ENCODE data around the gene NPAS1.

The NPAS1 gene

GRCh38 chr19:47020992-47021496 lies 1.4 kb downstream of the NPAS1 start:
- DNase-seq (ENCODE audit: low read depth), result no peak

DNA sequence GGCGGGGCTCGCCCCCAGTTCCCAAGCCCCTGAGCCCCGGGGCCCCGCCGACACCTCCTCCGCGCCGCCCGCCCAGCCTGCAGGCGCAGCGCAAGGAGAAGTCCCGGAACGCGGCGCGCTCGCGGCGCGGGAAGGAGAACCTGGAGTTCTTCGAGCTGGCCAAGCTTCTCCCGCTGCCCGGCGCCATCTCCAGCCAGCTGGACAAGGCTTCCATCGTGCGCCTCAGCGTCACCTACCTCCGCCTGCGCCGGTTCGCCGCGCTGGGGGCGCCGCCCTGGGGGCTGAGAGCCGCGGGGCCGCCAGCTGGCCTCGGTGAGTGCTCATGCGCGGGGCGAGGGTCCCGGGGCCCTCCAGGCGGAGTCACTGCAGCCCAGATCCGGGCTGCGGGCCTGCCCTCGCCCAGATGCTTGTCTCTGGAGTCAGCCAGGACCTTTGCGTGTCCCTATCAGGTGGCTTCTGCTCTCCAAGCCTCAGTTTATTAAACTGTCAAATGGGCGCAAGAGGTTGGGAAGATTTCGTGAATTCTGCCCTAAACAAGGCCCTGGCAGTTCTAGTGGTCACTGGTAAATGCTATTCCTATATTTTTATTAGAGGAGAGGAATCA lies 2.0 kb downstream of the NPAS1 start:
- no peak for DNase-seq (ENCODE audit: low read depth)

GRCh38 chr19:47022140-47022536 lies 2.5 kb downstream of the NPAS1 start:
- no peak for DNase-seq (ENCODE audit: low read depth)

GRCh38 chr19:47022541-47023447 lies 3.2 kb downstream of the NPAS1 start:
- DNase-seq (ENCODE audit: low read depth), result no peak

GRCh38 chr19:47023448-47023794 lies 3.8 kb downstream of the NPAS1 start:
- DNase-seq (ENCODE audit: low read depth), result no peak

DNA sequence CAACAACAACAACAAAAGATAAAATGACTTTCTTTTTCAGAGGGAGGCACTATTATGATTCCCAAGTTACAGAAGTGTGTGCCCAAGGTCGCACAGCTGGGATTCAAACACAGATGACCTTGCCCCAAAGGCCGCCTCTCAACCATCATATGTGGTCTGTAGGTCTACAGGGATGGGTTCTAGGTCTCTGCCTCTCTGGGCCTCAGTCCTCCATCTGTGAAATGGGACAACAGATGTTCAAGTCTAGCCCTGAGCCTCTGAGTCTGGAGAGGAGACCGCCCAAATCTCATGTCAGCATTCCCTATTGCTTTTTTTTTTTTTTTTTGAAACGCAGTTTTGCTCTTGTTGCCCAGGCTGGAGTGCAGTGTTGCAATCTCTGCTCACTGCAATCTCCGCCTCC lies 4.9 kb downstream of the NPAS1 start:
- no peak for DNase-seq (ENCODE audit: low read depth)

GRCh38 chr19:47026156-47026555 lies 6.5 kb downstream of the NPAS1 start:
- DNase-seq (ENCODE audit: low read depth), result no peak

DNA sequence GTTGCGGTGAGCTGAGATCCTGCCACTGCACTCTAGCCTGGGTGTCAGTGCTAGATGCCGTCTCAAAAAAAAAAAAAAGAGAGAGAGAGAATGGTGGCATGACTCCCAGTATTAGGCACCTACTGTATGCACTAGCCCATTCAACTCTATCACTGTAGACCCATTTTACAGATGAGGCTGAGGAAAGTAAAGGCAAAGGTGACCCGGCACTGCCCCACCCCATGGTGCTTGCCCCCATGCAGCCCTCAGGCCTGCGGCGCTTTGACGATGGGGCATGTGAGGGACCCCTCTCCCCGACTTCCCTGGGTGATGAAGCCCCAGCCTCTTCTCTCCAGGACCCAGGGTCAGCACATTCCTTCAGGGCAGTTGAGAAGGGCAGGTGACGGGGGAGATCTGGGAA lies 7.3 kb downstream of the NPAS1 start:
- no peak for DNase-seq (ENCODE audit: low read depth)

DNA sequence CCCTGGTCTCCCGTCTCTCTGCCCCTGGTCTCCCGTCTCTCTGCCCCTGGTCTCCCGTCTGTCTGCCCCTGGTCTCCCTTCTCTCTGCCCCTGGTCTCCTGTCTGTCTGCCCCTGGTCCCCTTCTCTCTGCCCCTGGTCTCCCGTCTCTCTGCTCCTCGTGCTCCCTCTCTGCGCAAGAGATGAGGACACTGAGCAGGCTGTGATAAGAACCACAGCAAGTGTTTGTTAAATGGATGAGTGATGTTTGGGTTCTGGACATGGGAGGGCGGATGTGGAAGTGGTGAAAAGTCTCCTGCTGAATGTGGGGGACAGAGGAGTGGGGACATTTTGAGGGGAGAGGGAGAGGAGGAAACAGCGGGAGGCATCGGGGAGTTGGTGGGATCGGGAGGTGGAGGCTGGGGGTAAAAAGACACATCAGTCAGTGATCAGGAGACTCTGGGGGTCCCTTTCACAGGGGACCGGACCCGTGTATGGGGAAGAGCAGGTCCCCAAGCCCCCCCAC lies 8.0 kb downstream of the NPAS1 start:
- DNase-seq (ENCODE audit: low read depth), result no peak

DNA sequence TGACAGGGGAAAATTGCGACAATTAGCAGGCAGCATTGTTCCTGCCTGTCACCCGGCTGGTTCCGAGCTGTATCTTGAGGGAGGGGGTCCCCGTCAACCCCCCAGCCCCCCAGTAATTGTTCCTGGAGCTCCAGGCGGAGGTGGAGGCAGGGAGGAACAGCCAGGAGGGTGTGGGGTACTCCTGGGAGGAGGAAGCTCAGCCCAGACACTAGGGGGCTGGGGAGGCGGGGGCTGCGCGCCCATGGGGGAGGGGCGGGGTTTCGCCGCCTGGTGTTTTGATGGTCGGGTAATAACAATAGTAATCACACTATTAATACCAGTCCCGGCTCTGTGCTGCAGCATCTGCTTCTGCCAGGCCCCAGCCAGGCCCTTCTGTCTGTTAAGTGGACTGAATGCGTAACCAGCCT lies 8.6 kb downstream of the NPAS1 start:
- no peak for DNase-seq (ENCODE audit: low read depth)

DNA sequence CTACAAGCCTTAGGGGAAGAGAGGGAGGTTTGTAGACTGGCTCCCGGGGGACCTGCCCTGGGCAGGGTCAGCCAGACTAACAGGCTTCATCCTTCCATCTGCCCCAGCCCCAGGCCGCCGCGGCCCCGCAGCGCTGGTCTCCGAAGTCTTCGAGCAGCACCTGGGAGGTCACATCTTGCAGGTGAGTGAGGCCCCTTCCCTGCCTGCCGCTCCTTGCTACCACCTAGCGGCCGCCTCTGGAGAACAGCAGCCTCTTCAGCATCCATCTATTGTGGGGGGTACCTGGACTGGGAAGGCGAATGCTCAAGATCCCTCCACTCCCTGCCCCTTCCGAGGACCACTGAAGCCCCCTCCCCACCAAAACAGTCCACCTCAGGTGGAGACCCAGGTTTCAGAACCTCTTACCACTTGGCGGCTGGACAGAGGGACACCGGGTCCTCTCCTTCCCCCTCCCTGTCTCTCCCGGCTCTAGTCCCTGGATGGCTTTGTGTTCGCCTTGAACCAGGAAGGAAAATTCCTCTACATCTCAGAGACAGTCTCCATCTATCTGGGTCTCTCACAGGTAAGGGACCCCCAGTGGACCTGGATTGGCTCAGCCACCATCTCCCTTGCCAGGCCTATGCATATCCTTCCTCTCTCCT lies 12.7 kb downstream of the NPAS1 start:
- no peak for DNase-seq (ENCODE audit: low read depth)

GRCh38 chr19:47035127-47036096 lies 15.8 kb downstream of the NPAS1 start:
- DNase-seq (ENCODE audit: low read depth), result peak; percentile 46

DNA sequence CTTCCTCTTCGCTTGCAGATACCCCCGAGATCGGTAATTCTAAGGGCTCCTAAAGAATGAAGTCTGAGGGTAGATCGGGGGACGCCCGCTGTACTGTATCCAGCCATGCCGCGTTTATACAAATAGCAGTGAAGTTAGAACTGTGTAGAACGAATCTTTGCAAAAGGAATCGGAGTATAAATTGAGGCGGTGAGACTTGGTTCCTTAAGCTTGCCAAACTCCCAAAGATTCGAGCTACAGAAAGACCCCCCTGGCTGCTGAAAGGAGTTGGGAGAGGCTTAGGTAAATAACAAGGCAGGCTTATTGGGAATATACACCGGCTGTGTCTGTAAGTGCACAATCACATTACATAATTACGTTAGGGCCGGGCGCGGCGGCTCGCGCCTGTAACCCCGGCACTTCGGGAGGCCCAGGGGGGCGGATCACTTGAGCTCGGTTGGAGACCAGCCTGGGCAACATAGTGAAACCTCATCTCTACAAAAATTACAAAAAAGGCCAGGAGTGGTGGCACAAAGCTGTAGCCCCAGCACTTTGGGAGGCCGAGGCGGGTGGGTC lies 16.5 kb downstream of the NPAS1 start:
- DNase-seq (ENCODE audit: low read depth), result no peak

- no peak for DNase-seq (ENCODE audit: low read depth)
Measured at GRCh38 chr19:47037766-47038165, 18.1 kb downstream of the NPAS1 start.

DNA sequence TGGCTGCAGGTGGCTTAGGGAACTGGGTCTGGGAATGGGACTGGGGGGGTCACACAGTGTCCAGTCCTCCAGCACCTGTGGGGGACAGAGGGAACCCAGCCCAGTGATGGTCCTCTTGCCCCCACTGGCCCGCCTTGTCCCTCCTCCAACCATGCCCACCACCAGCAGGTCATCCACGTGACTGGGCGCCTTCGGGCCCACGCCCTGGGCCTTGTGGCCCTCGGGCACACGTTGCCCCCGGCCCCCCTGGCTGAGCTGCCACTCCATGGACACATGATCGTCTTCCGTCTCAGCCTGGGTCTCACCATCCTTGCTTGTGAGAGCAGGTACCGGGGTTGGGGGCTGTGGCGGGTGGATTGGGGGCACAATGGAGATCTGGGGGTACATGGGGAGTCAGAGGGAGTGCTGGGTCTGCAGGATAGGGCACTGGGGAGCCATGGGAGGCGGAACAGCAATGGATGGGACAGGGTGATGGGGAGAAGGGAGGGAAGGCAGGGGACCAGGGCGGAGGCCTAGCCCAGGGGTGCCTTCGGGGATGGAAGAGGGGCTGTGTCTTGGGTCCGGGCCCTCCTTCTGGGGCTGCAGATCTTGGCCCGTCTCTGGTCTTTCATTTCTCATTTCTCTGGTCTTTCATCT lies 19.7 kb downstream of the NPAS1 start:
- no peak for DNase-seq (ENCODE audit: low read depth)

DNA sequence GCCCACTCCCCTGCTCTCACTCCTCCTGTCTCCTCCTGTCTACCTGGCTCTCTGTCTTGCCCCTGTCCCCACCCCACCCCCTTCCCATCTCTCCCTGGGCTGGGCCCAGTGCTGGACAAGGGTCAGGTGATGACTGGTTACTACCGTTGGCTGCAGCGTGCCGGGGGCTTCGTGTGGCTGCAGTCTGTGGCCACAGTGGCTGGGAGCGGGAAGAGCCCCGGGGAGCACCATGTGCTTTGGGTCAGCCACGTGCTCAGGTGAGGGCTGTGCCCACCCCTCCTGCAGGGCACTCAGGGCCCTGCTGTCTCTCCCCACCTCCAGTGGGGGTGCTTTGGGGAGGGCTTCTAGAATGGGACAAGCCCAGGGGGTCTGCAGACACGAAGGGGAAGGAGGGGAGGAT lies 21.2 kb downstream of the NPAS1 start:
- no peak for DNase-seq (ENCODE audit: low read depth)

DNA sequence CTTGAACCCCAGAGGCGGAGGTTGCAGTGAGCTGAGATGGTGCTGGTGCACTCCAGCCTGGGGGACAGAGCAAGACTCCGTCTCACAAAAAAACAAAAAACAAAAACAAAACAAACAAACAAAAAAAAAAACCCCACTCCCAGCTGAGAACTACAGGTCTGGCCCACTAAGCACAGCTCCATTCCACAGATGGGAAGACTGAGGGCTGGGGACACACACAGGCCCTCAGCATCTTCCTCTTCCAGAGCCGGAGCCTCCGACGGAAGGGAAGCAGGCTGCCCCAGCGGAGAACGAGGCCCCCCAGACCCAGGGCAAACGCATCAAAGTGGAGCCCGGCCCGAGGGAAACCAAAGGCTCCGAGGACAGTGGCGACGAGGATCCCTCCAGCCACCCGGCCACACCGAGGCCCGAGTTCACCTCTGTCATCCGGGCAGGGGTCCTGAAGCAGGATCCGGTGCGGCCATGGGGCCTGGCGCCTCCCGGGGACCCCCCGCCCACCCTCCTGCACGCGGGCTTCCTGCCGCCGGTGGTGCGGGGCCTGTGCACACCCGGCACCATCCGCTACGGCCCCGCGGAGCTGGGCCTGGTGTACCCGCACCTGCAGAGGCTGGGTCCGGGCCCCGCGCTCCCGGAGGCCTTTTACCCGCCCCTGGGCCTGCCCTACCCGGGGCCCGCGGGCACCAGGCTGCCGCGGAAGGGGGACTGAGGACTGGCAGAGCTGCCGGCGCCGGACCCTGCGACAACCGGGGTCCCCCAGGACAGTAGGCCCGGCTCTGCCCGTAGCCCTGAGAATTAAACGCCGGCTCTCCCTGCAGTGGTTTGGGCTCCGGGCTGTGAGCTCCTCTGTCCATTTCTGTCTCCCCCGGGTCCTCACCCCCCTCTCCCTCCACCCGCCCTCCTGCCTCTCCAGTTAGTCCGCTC lies 25.6 kb downstream of the NPAS1 start:
- DNase-seq (ENCODE audit: low read depth), result no peak

DNA sequence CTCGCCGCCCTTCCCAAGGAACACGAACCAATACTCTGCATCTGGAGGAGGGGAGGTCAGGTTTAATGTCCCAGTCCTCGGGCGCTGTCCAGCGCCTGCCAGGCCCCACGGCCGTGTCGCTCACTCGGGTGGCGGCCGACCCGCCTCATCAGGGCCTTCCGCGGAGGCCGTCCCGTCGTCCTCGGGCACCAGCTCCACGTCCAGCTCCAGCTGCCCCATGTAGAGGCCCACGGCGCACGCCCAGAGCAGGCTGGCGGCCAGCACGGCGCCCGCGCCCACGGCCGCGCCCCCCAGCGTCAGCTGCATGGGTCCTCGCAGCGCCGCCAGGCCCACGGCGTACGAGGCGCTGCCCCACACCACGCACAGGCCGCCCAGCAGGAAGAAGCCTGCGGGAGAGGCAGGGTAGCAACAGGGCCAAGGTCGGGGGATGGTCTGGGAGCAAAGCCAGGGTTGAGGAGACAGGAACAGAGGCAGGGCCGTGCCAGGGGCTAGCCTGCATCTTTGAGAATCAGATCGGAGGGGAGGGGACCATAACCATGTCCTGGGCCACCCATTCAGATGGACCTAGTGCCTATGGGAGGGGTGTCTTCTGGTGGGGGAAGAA lies 26.3 kb downstream of the NPAS1 start:
- no peak for DNase-seq (ENCODE audit: low read depth)

DNA sequence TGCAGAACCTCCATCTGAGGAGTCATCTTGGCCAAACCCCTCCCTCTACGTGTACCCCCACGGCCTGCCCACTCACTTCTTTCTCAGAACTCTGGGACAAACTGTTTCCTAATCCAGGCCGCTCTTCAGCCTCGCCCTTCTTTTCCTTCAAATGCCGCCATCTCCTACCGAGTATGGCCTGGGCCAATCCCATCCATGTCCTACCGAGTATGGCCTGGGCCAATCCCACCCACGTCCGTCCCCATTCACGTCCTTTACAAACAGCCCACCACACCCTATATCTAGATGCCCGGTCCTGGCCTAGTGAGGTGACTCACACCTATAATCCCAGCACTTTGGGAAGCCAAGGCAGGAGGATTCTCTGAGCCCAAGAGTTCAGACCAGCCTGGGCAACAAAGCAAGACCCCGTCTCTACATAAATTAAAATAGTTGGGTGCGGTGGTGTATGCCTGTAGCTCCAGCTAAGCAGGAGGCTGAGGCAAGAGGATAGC lies 27.7 kb downstream of the NPAS1 start:
- DNase-seq (ENCODE audit: low read depth), result no peak

Measured in GM04504 (cell line).